ENCODE results near the gene CDKN2D.

DNA sequence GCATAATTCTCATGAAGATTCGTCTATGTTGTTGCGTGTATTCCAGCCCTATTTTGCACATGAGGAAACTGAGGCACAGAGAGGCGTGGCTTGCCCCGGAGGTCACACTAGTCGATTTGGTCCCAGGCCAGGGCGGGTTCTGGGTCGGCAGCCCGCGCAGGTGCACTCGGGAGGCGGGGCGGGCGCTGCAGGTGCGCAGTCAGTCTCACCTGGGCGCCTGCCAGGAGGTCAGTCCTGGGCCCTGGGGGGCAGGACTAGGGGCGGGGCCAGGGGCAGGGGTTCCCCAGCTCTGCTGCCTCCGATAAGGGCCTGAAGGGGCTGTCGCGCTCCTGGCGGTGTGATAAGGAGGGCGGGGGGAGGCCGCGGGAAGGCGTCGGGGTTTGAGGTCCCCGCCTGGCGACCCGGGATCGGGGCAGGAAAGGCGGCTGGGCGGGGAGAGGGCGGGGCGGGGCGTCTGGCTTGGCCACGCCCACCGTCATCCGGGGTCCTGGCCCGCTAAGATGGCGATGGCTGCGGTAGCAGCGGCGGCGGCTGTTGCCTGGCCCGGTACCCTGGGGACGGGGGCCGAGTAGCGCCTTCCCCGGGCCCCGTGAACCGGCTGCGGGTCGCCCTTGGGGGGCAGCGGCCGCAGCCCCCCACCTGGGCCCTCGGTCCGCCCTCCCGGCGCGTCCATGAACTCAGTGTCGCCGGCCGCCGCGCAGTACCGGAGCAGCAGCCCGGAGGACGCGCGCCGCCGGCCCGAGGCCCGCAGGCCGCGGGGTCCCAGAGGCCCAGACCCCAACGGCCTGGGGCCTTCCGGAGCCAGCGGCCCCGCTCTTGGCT, 25.1 kb downstream of the CDKN2D start, which contains the start of gene ATG4D:
- TF ChIP-seq, protein P1, sequence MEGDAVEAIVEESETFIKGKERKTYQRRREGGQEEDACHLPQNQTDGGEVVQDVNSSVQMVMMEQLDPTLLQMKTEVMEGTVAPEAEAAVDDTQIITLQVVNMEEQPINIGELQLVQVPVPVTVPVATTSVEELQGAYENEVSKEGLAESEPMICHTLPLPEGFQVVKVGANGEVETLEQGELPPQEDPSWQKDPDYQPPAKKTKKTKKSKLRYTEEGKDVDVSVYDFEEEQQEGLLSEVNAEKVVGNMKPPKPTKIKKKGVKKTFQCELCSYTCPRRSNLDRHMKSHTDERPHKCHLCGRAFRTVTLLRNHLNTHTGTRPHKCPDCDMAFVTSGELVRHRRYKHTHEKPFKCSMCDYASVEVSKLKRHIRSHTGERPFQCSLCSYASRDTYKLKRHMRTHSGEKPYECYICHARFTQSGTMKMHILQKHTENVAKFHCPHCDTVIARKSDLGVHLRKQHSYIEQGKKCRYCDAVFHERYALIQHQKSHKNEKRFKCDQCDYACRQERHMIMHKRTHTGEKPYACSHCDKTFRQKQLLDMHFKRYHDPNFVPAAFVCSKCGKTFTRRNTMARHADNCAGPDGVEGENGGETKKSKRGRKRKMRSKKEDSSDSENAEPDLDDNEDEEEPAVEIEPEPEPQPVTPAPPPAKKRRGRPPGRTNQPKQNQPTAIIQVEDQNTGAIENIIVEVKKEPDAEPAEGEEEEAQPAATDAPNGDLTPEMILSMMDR (IDR thresholded peaks at IDR 0.05), result no peak
- peak; percentile 65 for TF ChIP-seq POLR2A (IDR thresholded peaks at IDR 0.05)
